NCI-H524 (cell line): ENCODE measurements around the gene FCSK.

ENCODE experiments used
- DNase-seq, 2 experiments: peaks; one replicate each; lab custom pipeline; 2025; lab: John Stamatoyannopoulos, UW

FCSK gene

GRCh38 chr16:70480127-70481105, 26.0 kb downstream of the FCSK start:
- peak; percentile 51 to 82 for DNase-seq

DNA sequence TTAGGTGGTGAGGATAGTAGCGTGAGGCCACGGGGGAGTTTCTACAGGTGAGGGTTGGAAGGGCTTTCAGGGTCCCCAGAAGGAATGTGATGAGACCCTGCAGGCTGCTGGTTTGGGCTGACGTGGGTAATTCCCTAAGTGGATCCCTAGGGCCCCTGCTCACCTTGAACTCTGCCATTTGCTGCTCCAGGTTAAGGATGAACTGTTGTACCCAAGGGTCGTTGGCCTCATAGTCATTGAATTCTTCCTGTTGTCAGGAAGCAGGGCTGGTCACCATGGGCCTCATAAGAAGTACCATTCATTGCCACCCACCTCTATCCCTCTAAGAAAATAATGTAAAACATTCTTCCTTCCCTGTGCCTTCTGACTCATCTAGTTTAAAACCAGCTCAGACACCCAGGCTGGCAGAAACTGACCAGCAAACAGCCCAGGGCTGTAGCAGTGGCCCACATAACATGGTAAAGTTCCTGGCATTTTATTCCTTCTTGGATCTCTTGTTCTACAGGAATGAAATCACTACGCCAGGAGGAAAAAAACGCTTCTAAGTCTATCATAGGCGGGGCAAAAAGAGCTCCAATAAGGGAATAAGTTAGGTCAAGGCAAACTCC, 27.6 kb downstream of the FCSK start:
- DNase-seq = no peak

- no peak for DNase-seq
Observed at GRCh38 chr16:70482624-70483023, 28.2 kb downstream of the FCSK start.

- DNase-seq = peak; percentile 94 to 98
Observed at GRCh38 chr16:70483426-70483825, 29.0 kb downstream of the FCSK start.

GRCh38 chr16:70484867-70485266, 30.5 kb downstream of the FCSK start:
- no peak for DNase-seq

DNA sequence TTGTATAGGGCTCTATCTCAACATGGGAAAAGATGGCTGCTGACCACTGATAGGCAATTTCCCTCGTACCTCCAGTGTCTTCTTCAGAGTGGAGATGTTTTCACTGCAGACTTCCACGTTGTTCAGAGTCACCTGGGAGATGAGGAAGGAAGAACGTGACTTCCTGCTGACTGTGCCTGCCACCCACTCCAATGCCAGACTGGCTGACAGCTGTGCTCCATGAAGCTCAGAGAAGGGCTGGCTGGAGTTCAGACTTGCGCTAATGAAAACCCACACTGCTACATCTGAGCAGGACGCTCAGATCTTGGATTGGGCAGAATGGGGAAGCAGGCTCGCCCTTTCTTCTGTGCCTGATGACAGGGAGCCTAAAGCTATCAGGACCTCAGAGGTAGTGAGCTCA, 35.9 kb downstream of the FCSK start:
- peak; percentile 58 to 85 for DNase-seq

DNA sequence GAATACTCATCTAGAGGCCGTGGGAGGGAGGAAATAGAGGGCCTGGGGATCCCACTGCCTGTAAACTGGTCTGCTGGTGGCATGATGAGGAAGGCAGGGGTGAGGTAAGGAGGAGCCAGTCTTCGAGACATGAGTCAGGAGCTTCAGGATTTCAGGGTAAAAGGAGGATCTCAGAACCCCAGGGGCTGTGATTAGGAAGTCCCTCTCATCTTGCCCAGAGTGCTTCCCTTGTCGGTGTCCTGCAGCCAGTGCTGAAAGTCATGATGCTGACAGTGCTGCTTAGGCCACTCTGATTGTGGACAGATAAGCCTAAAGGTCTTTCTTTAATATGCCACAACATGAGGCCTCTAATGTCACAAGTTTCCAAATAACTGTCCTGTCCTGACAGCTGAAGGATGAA, 39.4 kb downstream of the FCSK start:
- no peak for DNase-seq

DNA sequence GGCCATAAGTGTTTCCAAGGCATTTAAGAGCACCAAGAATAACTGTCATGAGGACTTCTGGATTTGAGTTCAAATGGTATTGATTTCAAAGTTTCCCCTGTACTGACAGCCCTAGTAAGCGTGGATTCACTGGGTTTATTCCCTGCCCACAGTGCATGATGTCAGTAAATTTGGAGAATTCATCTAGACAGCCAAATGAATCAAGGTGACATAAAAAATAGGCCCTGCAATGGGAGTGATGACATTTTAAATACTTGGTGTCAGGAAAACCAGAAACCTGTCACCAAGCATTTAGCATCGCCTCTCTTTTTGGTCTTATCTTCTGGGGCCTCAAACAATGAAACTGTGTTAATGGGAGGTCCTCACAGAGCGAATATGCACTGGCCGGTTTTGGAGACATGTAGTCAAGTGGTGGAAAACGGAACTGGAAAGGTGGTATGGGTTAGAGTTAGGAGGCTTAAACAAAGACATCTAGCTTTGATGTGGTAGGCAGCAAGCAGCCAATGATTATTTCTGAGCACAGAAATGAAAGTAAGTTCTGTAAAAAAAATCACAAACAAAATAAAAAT, 39.9 kb downstream of the FCSK start:
- DNase-seq = no peak

DNA sequence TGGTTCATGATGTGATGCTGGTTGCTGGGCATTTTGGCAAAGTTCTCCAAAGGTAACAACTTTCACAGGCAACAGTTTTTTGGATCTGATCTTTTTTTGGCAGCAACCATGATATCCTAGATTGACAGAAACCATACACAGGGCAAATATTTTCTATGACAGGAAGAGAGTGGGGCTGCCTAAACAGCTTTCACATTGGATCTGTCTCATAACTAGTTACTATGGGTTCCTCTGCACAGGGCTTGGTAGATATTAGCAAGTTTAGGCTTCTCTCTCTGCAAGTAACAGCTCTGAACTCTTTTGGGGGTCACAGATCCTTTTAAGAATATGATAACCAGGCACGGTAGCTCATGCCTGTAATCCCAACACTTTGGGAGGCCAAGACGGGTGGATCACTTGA, 40.4 kb downstream of the FCSK start:
- DNase-seq = no peak

DNA sequence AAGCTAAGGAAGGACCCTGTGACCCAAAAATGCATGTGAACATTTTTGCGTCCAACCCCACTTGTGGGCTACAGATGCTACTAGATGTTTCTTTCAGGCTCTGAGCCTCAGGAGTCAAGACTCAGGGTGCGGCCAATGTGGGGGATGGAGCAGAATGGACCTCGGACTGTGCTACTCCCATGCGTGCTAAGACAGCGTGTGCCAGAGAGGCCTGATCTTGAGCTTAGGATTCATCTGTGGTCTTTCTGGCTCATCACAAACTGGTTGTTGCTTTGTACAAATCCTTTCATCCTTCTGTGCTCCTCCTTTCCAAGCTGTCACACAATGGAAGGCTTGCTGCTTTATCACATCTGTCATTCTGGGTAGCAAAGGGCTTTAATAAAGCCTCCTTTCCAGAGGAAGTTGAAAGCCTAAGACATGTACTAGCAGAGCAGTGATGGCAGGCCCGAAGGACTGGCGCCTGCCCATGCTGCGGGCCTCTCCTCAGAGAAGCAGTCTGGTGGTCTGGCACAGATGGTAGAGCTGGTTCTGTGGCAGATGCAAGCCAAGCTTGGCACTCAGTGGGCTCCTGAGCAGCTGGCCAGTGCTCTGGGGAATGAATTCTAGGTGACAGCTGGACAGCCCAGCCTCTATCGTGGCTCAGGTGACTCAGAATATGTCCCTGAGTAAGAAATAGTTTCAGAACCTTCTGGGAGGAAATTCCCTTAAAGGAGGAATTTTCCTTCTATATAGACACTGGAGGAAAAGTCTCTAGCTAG, 41.2 kb downstream of the FCSK start:
- peak; percentile 97 to 99 for DNase-seq

DNA sequence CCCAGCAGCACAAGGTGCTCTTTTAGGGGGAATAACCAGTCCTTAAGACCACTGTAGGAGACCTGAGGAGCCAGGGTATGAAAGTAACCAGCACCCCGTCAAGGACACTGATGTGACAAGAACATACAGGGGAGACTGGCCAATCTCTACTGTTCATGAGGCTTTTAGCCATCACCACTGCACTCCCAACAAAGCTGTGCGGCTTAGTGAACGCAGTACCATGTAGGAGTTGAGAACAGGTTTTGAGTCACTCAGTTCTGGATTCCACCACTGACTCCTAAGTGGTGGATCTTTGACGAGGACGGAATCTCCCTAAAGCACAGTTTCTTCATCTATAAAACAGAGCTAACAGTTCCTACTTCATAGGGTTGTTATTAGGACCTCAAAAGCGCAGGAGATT, 42.1 kb downstream of the FCSK start:
- DNase-seq = no peak

GRCh38 chr16:70508752-70509151, 54.4 kb downstream of the FCSK start:
- peak in 1 of 2 experiments; percentile 16 for DNase-seq

DNA sequence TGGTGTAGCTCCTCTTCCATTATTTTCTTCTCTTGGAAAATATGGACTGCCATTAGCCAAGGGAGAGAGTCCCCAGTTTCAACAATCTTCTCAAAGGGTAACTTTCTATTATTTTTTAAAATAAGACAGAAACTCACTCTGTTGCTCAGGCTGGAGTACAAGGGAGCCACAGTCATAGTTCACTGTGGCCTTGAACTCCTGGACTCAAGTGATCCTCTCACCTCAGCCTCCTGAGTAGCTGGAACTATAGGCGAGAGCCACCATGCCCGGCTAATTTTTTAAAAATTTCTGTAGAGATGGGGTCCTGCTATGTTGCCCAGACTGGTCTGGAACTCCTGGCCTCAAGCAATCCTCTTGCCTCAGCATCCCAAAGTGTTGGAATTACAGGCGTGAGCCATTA, 55.8 kb downstream of the FCSK start:
- DNase-seq = no peak

- DNase-seq = no peak
Observed at GRCh38 chr16:70511833-70512232, 57.4 kb downstream of the FCSK start.

GRCh38 chr16:70512456-70512855, 58.1 kb downstream of the FCSK start:
- DNase-seq = no peak

DNA sequence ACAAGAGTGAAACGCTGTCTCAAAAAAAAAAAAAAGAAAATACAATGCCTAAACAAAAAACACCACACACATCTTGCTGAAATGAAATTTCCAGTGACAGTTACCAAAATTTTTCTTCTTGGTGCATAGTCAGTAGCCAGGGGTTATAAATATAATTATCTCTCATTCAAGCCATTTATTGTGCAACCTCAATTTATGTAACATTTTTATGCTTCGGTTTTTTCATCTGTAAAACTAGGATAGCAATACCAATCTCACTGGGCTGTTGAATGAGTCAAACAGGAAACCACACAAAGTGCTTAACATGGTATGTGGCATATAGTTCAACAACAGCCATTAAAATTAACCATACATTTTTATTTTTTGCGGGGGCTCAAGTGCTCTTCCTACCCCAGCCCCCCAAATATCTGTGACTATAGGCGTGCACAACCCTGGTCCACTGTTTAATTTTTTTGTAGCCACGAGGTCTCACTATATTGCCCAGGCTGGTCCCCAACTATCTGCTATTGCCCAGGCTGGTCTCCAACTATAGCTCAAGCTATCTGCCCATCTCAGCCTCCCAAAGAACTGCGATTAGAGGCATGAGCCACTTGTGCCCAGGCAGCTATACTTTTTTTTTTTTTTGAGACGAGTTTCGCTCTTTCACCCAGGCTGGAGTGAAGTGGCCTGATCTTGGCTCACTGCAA, 66.4 kb downstream of the FCSK start:
- no peak for DNase-seq

GRCh38 chr16:70522216-70523075, 68.1 kb downstream of the FCSK start:
- DNase-seq = no peak

DNA sequence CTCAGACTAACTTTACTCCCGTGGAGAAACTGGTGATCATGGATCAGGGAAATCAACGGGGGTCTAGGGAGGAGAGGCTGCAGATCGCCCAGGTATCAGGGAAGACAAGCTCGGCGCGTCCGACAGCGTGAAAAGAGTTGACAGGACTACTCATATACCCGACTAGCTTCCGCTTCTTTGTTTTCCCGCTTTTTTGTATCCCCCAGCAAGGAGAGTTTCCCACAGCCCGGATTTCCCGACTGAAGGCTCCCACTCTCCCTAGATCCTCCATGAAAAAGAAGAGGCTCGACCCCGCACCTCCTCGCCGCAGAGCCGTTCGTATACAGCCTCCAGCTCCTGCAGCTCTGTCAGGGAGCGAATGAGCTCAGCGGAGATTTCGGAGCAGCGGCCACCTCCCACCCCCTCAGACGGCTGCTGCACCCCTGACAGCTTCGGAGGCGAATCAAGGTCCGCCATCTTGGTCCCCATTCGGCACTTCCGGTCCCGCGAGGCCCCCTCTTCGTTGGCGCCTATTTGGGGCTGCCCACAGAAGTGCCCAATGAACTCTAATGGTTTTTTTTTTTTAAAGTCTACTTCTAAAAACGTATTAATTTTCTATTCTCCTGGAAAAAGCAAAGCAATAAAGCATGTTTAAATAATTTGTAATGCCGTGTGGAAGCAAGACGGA, 68.8 kb downstream of the FCSK start, which contains the start of gene COG4:
TSS of gene COG4 (minus strand) at position 479 of the 667 bp plus-strand sequence. CDS start at position 468, 11 bp downstream.
- peak; percentile 86 to 87 for DNase-seq

DNA sequence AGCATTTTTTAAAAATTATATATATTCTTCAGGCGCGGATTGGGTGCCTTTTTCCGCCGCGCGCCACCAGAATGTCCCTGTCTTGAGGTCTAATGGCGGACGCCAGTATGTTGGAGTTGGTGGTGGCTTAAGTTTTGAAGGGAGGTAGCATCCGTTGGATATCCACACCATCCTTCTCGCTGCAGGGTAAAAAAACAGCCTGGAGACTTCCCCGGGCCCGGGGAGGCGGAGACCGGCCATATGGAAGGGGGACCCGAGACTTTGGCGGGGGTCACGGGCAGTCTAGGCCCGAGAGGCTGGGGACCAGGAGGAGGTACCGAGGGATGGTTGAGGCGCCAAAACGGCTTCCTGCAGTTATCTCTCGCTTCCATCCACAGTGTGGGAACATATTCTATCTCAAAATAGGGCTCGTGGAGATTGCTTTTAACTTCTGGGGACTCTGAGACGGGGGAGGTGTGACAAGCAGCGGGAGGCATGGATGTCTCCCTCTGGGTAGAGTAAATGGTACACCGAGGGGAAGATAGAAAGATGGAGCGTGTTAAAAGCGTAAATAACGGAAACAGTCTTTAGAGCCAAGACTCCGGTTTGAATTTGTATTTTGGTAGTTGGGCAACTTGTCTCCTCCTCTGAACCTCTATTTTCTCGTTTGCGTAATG, 69.5 kb downstream of the FCSK start, which contains the start of gene SF3B3:
TSS of gene SF3B3 (plus strand) at position 74 of the 656 bp plus-strand sequence. CDS start 2,841 bp downstream, outside the sequence.
- DNase-seq = peak; percentile 83 to 86
